ENCODE results near the gene ASCL5.

- TF ChIP-seq, protein P1, sequence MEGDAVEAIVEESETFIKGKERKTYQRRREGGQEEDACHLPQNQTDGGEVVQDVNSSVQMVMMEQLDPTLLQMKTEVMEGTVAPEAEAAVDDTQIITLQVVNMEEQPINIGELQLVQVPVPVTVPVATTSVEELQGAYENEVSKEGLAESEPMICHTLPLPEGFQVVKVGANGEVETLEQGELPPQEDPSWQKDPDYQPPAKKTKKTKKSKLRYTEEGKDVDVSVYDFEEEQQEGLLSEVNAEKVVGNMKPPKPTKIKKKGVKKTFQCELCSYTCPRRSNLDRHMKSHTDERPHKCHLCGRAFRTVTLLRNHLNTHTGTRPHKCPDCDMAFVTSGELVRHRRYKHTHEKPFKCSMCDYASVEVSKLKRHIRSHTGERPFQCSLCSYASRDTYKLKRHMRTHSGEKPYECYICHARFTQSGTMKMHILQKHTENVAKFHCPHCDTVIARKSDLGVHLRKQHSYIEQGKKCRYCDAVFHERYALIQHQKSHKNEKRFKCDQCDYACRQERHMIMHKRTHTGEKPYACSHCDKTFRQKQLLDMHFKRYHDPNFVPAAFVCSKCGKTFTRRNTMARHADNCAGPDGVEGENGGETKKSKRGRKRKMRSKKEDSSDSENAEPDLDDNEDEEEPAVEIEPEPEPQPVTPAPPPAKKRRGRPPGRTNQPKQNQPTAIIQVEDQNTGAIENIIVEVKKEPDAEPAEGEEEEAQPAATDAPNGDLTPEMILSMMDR (IDR thresholded peaks at IDR 0.05): no peak
- no peak for TF ChIP-seq POLR2A (IDR thresholded peaks at IDR 0.05)
Observed at GRCh38 chr1:201109651-201110050, 17.3 kb downstream of the ASCL5 start.
